Activated CD8-positive, alpha-beta memory T cell treated with anti-CD3 and anti-CD28 coated beads, Interleukin-2, amount 50 U/mL, for 1 hour (primary cell): ENCODE measurements around the gene AIF1L.

Source experiments
- DNase-seq: peaks from one replicate; pipeline ENCODE4 v3.0.0-alpha.2; 2020; ENCODE audit errors: extremely low read depth

AIF1L gene

DNA sequence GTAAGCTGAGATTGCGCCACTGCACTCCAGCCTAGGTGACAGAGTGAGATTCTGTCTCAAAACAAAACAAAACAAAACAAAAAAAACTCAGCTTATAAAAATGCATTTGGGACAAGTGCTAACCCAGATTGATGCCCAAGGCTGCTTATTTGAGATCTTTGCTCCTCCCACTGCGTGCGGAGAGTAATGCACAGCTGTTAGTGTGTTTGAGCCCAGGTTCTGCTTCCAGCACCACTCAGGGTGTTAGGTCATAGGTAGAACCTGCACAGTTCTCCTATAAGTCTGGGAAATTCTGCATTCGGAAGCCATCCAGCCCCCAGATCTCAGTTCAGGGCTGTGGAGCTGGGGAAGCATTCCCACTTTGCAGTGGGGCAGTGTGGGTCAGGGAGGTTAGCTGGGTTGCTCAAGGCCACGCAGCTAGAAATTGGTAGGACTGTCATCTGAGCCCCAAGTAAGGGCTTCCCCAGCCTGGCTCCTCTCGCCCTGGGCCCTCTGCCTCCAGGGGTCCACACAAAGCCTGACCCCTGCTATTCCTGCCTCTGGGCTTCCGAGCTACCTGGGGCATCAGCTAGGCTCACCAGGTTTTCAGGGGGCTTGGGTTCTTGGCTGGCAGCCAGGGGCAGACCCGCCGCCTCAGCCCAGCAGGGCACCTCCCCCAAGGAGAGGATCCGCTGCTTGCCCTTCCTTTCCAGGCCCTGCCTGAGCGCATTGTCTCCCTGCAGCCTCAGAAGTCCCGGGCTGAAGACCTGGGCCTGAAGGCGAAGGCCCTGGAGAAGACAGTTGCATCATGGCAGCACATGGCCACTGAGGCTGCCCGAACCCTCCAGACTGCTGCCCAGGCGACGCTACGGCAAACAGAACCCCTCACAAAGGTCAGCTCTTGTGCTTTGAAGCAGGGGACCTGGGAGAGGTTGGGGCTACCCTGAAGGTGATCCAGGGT, 17.6 kb upstream of the AIF1L start:
- DNase-seq, result no peak

DNA sequence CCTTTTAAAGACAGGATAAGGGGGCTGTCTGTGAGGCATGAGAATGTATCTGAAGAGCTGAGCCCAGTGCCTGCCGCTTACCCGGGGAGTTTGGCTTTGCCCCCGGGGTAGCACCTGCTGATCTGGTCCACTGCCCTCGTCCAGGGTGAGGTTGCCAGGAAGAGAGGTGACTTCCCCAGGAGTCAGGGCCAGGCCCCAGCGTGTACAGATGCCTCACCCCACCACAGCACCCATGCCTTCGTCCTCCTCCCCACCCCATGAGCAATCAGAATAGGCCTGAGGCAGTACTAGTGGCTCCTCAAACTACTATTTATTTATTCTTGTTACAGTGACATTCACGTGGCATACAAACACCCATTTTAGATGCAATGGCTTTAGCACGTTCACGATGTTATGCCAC, 15.7 kb upstream of the AIF1L start:
- DNase-seq, result no peak

- no peak for DNase-seq
These were observed 14.5 kb upstream of the AIF1L start for GRCh38 chr9:131081868-131082267.

- no peak for DNase-seq
These were observed 13.4 kb upstream of the AIF1L start for GRCh38 chr9:131082774-131083512.

- DNase-seq, result no peak
These were observed 11.5 kb upstream of the AIF1L start for GRCh38 chr9:131084661-131085369.

DNA sequence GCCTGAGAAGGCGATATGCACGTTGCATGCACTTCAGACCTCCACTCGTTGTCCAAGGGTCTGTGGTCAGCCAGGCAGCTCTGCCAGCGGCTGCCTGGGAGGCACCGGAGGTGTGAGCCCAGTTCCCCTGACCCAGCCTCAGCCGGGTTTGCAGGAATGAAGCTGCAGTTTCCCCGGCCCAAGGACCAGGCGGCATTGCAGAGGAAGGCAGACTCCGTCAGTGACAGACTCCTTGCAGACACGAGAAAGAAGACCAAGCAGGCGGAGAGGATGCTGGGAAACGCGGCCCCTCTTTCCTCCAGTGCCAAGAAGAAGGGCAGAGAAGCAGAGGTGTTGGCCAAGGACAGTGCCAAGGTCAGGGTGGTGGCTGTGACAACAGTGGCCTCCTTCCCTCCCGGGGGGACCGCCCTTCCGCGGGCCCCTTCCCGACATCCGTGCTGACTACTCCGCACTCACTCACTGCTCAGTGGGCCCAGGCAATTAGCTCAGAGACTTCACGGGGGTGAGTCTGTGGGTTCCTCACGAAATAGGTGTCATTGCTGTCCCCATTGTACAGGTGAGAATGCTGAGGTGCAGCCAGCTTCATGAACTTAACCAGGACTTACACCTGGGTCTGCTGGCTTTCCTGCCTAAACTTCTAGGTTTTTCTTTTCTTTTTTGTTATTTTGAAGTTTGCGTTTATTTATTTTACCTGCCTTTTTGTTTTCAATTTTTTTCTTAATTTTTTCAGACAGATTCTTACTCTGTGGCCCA, 10.8 kb upstream of the AIF1L start:
- no peak for DNase-seq

DNA sequence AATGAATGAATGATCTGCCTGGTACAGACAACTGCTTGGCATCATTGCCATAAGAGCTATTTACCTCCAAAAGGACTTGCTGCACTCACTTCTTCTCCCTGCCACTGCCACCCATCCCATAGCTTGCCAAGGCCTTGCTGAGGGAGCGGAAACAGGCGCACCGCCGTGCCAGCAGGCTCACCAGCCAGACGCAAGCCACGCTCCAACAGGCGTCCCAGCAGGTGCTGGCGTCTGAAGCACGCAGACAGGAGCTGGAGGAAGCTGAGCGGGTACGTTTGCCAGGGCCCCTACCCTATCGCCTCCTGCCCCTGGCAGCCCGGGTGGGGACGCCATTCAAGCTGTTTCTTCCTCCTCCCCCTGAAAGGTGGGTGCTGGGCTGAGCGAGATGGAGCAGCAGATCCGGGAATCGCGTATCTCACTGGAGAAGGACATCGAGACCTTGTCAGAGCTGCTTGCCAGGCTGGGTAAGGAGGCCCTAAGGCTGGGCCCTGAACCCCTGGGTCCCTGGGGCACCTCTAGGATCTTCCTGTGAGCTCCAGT, 8.9 kb upstream of the AIF1L start:
- no peak for DNase-seq

GRCh38 chr9:131090025-131090787, 6.1 kb upstream of the AIF1L start:
- no peak for DNase-seq

- no peak for DNase-seq
These were observed 4.9 kb upstream of the AIF1L start for GRCh38 chr9:131091352-131091992.

DNA sequence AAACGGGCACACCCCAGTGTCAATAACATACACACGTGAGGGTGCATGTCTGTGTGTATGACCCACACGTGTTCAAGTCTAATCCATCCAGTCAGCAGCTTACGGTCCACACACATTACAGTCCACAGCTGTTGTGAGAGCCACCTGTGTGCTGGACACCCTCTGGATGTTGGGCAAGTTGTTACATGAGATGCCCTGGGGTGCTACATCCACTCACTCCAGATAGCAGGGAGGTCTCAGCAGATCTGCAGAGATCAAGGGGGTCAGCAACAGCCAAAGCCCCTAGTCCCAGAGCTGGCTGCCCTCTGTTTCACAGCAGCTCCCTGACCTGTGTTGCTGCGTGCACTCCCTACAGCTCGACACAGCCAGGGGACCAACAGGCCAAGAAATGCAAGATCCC, 4.3 kb upstream of the AIF1L start:
- DNase-seq, result no peak

GRCh38 chr9:131092548-131093440, 3.5 kb upstream of the AIF1L start:
- DNase-seq, result no peak

GRCh38 chr9:131094015-131094414, 2.3 kb upstream of the AIF1L start:
- no peak for DNase-seq

GRCh38 chr9:131094622-131095021, 1.7 kb upstream of the AIF1L start:
- no peak for DNase-seq

DNA sequence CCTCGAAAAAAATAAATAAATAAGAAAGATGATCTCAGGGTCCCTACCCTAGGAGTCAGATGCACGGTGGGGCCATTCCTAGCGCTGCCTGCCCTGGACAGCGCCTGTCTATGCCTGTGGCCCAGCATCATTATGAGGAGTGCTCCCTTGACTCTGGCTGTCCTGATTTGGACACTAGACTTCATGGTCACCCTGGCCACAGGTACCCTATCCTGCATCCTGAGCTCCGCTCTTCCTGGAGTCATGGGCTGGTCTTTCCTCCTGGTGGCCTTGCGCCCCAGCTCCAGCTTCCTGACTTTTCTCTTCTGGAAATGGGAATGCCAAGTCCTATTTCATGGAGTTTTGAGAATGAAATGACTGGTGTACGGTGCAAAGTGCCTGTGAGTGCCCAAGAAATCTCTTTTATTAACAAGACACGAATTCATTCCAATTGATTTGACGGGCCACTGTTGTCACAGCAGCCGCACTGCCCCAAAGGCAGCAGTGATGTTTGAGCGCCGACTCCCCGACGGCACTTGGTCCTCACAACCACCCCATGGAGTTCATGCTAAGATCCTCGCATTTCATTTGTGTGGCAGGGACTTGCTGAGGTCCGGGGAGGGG, 564 bp upstream of the AIF1L start:
- no peak for DNase-seq

- DNase-seq, result no peak
These were observed 1.0 kb downstream of the AIF1L start for GRCh38 chr9:131097126-131097947.

GRCh38 chr9:131097948-131098278, 1.6 kb downstream of the AIF1L start:
- DNase-seq, result no peak

DNA sequence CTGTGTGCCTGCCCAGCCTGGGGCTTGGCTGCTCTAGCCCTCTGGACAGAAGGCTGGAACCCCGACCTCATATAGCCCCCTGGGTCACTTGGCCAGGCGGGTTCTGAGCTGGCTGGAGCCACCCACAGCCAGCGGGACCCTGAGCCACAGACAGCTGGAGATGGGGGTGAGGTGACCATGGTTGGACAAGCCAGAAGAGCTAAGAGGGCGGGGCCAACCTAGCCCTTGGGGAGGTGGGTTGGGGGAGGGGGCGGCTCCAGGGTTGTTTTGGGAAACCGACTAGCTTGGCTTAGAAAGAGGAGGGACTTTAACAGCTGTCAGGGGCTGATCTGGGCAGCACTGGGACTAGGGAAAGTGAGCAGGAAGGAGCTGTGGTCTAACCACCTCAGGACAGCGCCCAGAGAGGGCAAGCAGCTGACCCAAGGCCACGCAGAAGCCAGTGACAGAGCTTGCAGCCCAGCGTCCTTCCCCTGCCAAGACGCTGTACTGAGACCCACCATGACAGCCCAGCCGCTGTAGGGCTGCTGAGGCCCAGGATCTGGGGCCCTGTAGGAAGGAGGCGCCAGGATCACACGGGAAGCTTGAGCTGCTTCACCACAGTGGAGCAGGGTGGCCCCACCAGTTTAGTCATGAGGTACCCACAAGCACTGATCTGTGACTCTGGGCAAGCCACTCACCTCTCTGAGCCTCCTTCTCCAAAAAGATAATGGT, 2.2 kb downstream of the AIF1L start:
- no peak for DNase-seq
